AG04450 (cell line): ENCODE results near the gene ACOT7. TPM values are rescaled to one million over a fixed set of nuclear protein-coding genes. Genes with fewer than 3 reads are reported as not detected.

ENCODE experiments used
- CTCF ChIA-PET: fragments of 300-600, 350-600 bp; formaldehyde crosslinking; extraction: SDS; loops from one replicate; lab custom pipeline; 2022; ENCODE audit warnings: antibody characterized with exemption, inconsistent platforms; lab: Charles Lee
- POLR2A ChIA-PET: fragments of 350-600 bp; formaldehyde crosslinking; extraction: SDS; loops from one replicate; lab custom pipeline; 2021; ENCODE audit warnings: antibody characterized with exemption, inconsistent platforms; lab: Yijun Ruan, JAX
- DNase-seq: peaks from one replicate; pipeline ENCODE4 v3.0.0-alpha.2; 2011; ENCODE audit warnings: low read depth, low spot score
- H3K27ac ChIP-seq: one replicate; pipeline ENCODE4 v1.5.1; 2012; ENCODE audit warnings: low read depth, low read length, control low read depth
- H3K27me3 ChIP-seq: one replicate; pipeline ENCODE4 v1.6.0; 2012; ENCODE audit warnings: low read length; ENCODE audit not compliant: control insufficient read depth, insufficient read depth
- H3K4me3 ChIP-seq: 2 replicates; pipeline ENCODE4 v1.5.1; 2011; ENCODE audit warnings: mild to moderate bottlenecking, low read depth, low read length, control low read depth
- H3K9me3 ChIP-seq: 2 replicates; pipeline ENCODE4 v1.5.1; 2012; ENCODE audit warnings: low read length; ENCODE audit not compliant: control insufficient read depth, insufficient read depth
- polyA plus RNA-seq: library from polyadenylated mRNA; depleted of rRNA; stranded (reverse); fragments of >200 nt; gene quantifications from 2 replicates; pipeline ENCODE4 v1.2.3, GENCODE V29; 2011
- TF ChIP-seq, protein P1 (sequence below): IDR thresholded peaks from 2 replicates; pipeline ENCODE4 v1.5.1; 2011; ENCODE audit warnings: low read depth, low read length, control low read depth, inconsistent platforms

Gene ACOT7
- polyA plus RNA-seq, 1 experiment, result 80.1 TPM

DNA sequence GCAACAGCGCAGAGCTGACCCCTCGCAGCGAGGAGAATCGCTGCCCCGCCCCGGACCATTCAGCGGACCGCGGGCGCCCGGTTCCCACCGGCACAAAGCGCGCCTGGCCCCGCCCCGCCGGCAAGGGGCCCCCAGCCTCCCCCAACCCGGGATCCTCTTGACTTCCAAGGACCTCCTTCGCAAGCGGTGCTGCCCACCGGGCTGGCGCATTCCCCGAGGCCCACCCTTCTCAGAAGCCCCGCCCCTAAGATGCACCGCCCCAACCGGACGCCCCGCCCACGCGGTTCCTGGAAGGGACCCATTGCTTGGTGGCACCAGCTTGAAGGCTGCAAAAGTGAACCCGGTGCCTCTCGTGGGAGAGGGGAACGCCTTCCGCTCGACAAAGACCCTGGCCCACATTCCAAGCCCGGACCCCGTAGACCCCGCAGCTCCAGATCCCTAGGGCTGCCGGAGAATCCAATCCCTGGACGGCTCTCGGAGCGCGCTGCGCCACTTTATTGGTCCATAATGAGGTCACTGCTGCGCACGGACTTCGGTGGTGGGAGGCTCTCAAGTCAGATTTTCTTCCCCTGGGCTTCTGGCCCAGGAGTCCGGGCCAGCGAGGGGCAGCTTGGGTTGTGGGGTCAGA, 147.6 kb downstream of the ACOT7 start:
- ChIA-PET CTCF (interaction anchor here (0.5 to 6.3 kb wide), 34 partner anchors 8 to 264 kb away, joined by 3 to 266 read pairs (median 7); partner anchors contain the start of genes GPR153 and RPL22), POLR2A (interaction anchor here (0.5 kb wide), 1 partner anchor 146 kb away, joined by 3 read pairs; no protein-coding TSS in a partner anchor)
- TF ChIP-seq, protein P1, sequence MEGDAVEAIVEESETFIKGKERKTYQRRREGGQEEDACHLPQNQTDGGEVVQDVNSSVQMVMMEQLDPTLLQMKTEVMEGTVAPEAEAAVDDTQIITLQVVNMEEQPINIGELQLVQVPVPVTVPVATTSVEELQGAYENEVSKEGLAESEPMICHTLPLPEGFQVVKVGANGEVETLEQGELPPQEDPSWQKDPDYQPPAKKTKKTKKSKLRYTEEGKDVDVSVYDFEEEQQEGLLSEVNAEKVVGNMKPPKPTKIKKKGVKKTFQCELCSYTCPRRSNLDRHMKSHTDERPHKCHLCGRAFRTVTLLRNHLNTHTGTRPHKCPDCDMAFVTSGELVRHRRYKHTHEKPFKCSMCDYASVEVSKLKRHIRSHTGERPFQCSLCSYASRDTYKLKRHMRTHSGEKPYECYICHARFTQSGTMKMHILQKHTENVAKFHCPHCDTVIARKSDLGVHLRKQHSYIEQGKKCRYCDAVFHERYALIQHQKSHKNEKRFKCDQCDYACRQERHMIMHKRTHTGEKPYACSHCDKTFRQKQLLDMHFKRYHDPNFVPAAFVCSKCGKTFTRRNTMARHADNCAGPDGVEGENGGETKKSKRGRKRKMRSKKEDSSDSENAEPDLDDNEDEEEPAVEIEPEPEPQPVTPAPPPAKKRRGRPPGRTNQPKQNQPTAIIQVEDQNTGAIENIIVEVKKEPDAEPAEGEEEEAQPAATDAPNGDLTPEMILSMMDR, result no peak
- H3K4me3 ChIP-seq, result no peak overlapping the region
- no peak overlapping the region for H3K27ac ChIP-seq
- no peaks in the 10 kb centered on the region; the same call in 1 of the 2 replicates for H3K9me3 ChIP-seq
- DNase-seq, result no peak
- H3K27me3 ChIP-seq, result peaks cover 58% of the 10 kb centered on the region

DNA sequence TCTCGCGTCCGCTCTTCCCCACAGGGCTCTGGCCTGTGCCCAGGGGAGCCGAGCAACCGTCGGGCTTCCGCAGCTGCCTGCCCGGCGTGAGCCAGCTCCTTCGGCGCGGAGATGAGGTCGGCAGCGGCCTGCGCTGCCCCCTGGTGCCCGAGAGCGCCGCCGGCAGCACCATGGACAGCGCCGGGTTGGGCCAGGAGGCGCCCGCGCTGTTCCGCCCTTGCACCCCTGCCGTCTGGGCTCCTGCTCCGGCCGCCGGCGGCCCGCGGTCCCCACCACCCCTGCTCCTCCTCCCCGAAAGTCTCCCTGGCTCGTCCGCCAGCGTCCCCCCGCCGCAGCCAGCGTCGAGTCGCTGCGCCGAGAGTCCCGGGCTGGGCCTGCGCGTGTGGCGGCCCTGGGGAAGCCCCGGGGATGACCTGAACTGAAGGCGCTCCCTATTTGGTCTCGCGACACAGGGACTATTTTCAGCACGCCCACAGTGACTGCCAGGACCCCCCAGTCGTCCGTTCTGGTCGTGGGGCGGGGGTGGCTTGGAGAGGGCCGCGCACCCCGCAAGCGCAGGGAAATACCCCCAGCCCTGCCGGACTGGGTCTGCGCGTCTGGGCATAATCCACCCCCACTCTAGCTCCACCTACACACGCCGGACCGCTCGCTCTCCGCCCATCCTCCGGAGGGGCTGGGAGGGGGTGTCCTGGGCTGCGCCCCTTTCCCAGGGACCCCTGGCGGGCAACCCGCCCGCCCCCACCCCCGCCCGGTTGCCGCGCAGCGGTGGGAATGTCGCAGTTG, 148.3 kb downstream of the ACOT7 start:
- TF ChIP-seq, protein P1, result peak; percentile 84
- no peak overlapping the region for H3K27ac ChIP-seq
- peak; percentile 21 for DNase-seq
- CTCF ChIA-PET, result interaction anchor here (0.6 to 6.3 kb wide), 36 partner anchors 8 to 264 kb away, joined by 3 to 266 read pairs (median 5); no protein-coding TSS in a partner anchor
- H3K4me3 ChIP-seq, result no peak overlapping the region
- peaks cover 61% of the 10 kb centered on the region for H3K27me3 ChIP-seq
- POLR2A ChIA-PET, result interaction anchor here (0.5 to 1.0 kb wide), 2 partner anchors 146 to 192 kb away, joined by 3 read pairs; no protein-coding TSS in a partner anchor
- no peaks in the 10 kb centered on the region; the same call in 1 of the 2 replicates for H3K9me3 ChIP-seq

DNA sequence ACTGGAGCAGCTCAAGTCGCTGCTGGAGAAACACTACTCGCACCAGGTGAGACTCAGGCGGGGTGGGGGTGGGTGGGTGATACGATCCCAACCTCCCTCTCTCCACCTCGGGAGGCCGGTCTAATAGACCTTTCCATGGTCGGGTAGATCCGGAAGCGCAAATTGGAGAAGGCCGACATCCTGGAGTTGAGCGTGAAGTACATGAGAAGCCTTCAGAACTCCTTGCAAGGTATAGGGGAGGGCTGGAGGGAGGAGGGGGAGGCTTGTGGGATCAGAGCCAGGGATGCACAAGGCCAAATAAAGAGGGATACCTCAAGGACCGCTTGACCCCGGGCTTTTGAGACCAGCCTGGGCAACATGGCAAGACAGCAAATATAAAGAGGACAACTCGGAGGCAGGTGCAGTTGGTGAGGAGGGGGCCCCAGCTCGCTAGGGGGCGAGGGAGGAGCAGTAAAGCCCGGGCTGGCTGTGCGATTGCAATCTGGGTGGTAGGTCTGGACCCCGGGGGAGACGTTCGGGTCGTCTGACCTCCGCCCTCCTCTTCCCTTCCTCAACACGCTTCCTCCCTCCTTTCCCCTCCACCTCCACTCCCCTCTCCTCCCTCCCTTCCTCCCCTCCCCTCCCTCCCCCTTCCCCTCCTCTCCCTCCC, 149.0 kb downstream of the ACOT7 start:
- Histone ChIP-seq H3K27ac (no peak overlapping the region), H3K9me3 (no peaks in the 10 kb centered on the region; the same call in 1 of the 2 replicates), H3K4me3 (no peak overlapping the region), H3K27me3 (peaks cover 60% of the 10 kb centered on the region)
- TF ChIP-seq, protein P1, result no peak
- ChIA-PET POLR2A (interaction anchor here (1.0 kb wide), 1 partner anchor 192 kb away, joined by 3 read pairs; no protein-coding TSS in a partner anchor), CTCF (interaction anchor here (0.6 to 6.3 kb wide), 22 partner anchors 7 to 242 kb away, joined by 3 to 266 read pairs (median 4); no protein-coding TSS in a partner anchor)
- no peak for DNase-seq

DNA sequence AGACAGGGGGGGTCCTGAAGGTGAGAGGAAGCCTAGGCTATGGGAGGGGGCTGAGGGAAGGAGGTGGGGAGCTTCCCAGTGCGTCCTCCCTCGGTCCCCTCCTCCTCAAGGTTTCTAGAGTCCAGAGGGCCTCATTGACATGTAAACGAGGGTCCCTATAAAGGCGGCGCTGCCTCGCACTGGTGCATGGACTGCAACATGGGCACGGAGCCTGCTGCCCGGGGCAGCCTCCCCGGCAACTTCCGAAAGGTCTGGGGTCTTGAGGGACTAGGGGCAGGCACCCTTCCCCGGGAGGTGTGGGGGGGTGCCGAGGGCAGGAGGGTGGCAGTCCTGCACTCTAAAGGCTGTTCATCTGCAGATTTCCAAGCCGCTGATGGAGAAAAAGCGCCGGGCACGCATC, 149.6 kb downstream of the ACOT7 start, which contains the start of gene HES3:
TSS of gene HES3 (plus strand) at position 187 of the 400 bp plus-strand sequence. CDS start at position 374, 187 bp downstream.
- H3K27me3 ChIP-seq, result peaks cover 65% of the 10 kb centered on the region
- TF ChIP-seq, protein P1, result no peak
- H3K9me3 ChIP-seq, result no peaks in the 10 kb centered on the region; the same call in 1 of the 2 replicates
- no peak within 1 kb of the TSS for H3K27ac ChIP-seq
- no peak within 1 kb of the TSS for H3K4me3 ChIP-seq
- ChIA-PET POLR2A (no interaction called here), CTCF (interaction anchor here (0.6 to 2.0 kb wide), 3 partner anchors 39 to 162 kb away, joined by 3 to 4 read pairs (median 4); no protein-coding TSS in a partner anchor)
- no peak for DNase-seq
